Subcutaneous adipose tissue (tissue), 4 donors: ENCODE measurements around the gene RPUSD1. TPM values are rescaled to one million over a fixed set of nuclear protein-coding genes. Genes with fewer than 3 reads are reported as not detected.

Source experiments
- CTCF ChIP-seq: fragments of 450-650 bp; IDR thresholded peaks from one replicate; pipeline ENCODE4 v1.5.1; 2016; ENCODE audit warnings: low read depth, mild to moderate bottlenecking, control low read depth, antibody characterized with exemption, moderate library complexity
- total RNA-seq, 4 donors: library from RNA; depleted of rRNA; stranded (reverse); fragments of >200 nt; gene quantifications; one replicate each; pipeline ENCODE4 v1.1.0, GENCODE V29; 2016

Gene RPUSD1
- total RNA-seq, 4 donors from 2014 or later, result 9.9 to 13.0 (median 11.7) TPM

- no peak for TF ChIP-seq CTCF
Observed at GRCh38 chr16:778447-778846, 9.7 kb downstream of the RPUSD1 start.

- no peak for TF ChIP-seq CTCF
Observed at GRCh38 chr16:777826-778225, 10.4 kb downstream of the RPUSD1 start.

GRCh38 chr16:776824-777223 is 11.4 kb downstream of the RPUSD1 start:
- no peak for TF ChIP-seq CTCF

GRCh38 chr16:775236-775796 is 12.9 kb downstream of the RPUSD1 start:
- TF ChIP-seq CTCF, result no peak

GRCh38 chr16:774086-775001 is 13.8 kb downstream of the RPUSD1 start:
- TF ChIP-seq CTCF, result no peak

GRCh38 chr16:772959-773358 is 15.2 kb downstream of the RPUSD1 start:
- TF ChIP-seq CTCF, result no peak

GRCh38 chr16:770411-770810 is 17.8 kb downstream of the RPUSD1 start:
- no peak for TF ChIP-seq CTCF
